Skeletal muscle tissue (tissue), 4 donors: ENCODE results near the gene AKAP8L. TPM values are rescaled to one million over a fixed set of nuclear protein-coding genes. Genes with fewer than 3 reads are reported as not detected.

Experiments
- H3K27ac ChIP-seq: one replicate; pipeline ENCODE4 v1.7.0; 2013; ENCODE audit warnings: mild to moderate bottlenecking, low read depth, low read length, inconsistent platforms
- H3K27me3 ChIP-seq, 3 donors: one replicate each; pipeline ENCODE4 v1.7.0; 2013; ENCODE audit warnings: low read length in 3 of 3; ENCODE audit not compliant: control insufficient read depth in 3 of 3, insufficient read depth in 3 of 3
- H3K36me3 ChIP-seq, 3 donors: one replicate each; pipeline ENCODE4 v1.7.0; 2013; ENCODE audit warnings: low read length in 3 of 3; ENCODE audit not compliant: control insufficient read depth in 3 of 3, insufficient read depth in 3 of 3
- H3K4me1 ChIP-seq, 3 donors: one replicate each; pipeline ENCODE4 v1.7.0; 2013; ENCODE audit warnings: low read length in 3 of 3, mild to moderate bottlenecking in 3 of 3; ENCODE audit not compliant: control insufficient read depth in 3 of 3, insufficient read depth in 3 of 3
- H3K4me3 ChIP-seq, 3 donors: one replicate each; pipeline ENCODE4 v1.7.0; 2013; ENCODE audit warnings: low read length in 3 of 3
- H3K9ac ChIP-seq, 3 donors: one replicate each; pipeline ENCODE4 v1.7.0; 2013; ENCODE audit warnings: low read length in 3 of 3, mild to moderate bottlenecking in 3 of 3, moderate library complexity in 2 of 3, low read depth in 1 of 3
- H3K9me3 ChIP-seq, 3 donors: one replicate each; pipeline ENCODE4 v1.7.0; 2013; ENCODE audit warnings: low read length in 3 of 3; ENCODE audit not compliant: control insufficient read depth in 3 of 3
- total RNA-seq: library from RNA; depleted of rRNA; stranded (reverse); fragments of >200 nt; gene quantifications from one replicate; pipeline ENCODE4 v1.2.3, GENCODE V29; 2014
- donor health status: Osteomylitis.

Gene AKAP8L
- total RNA-seq, 1 donor from 2014 or later, result 39.1 TPM

DNA sequence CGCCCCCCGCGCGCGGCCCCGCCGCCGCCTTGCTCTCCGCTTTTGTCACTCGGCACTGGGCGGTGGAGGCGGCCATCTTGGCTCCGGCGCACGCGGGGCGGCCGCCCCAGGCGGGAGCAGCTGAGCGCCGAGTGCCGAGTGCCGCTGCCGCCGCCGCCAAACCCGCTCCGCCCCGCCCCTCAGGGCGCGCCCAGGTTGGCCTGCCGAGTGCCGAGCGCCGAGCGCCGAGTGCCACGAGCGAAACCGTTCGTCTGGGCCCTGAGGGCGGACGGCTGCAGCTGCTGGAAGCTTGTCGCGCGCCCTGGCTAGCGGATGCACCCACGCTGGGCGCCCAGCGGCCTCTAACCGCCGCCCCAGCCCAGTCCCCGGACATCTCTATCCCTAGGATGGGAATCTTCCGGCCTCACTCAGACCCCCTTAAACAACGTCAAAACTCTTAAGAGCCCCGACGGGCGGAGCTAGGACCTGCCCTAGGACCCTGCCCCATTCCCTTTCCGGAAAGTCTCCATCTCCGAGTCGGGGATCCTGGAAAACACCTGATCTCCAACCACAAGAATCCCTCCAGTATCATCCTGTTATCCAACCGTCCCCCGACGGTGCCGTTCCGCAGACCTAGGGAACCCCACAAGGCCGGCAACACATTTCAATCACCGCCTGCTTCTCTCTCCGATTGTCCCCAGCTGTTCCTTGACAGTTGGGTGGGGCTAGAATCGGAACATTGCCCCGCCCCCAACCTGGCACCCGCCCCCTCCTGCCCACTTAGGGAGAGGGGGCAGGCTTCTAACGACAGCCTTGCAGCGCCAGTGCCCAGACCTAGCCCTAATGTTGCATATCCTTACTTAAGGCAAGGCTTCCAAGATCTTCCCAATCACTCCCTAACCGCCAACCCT lies 14.1 kb upstream of the AKAP8L start:
- Histone ChIP-seq H3K4me1 (peaks cover 27 to 38% (median 31%) of the 10 kb centered on the region in 3 donors), H3K27me3 (no peaks in the 10 kb centered on the region), H3K9me3 (no peaks in the 10 kb centered on the region), H3K36me3 (peaks cover 0 to 11% (median 5%) of the 10 kb centered on the region in 3 donors), H3K4me3 (peak overlapping the region; percentile 87 to 89 (median 87)), H3K27ac (peak overlapping the region; percentile 91), H3K9ac (peak overlapping the region; percentile 85 to 89 (median 85))

DNA sequence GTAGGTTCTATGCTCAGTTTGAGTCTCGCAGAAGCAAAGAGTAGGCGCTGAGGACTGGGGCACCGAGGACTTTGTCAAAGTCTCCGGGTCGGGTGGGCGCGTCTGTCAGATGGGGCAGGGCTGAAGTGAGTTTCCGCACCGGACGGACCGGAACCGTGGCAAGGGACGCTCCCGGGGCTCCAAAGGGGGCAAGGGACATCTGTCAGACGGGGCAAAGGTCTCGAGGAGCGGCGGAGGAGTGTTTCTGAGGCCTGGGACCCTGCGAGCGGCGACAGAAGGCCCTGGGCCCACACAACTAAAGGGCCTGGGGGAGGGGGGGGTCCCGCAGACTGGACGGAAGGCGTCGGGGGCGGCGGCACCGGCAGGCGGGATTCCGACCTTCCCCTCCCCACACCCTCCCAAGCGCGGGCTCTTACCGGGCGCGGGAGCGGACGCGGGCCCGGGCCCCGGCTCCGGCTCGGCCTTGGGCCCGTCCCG lies 13.3 kb upstream of the AKAP8L start:
- Histone ChIP-seq H3K4me3 (peak overlapping the region; percentile 81 to 85 (median 85)), H3K36me3 (peaks cover 8 to 18% (median 13%) of the 10 kb centered on the region in 3 donors), H3K27me3 (no peaks in the 10 kb centered on the region), H3K27ac (peak overlapping the region; percentile 56), H3K9ac (peak overlapping the region; percentile 79 to 90 (median 84)), H3K9me3 (no peaks in the 10 kb centered on the region), H3K4me1 (peaks cover 25 to 34% (median 31%) of the 10 kb centered on the region in 3 donors)

- peaks cover 13 to 23% (median 18%) of the 10 kb centered on the region in 3 donors for H3K36me3 ChIP-seq
- H3K27me3 ChIP-seq, result no peaks in the 10 kb centered on the region
- H3K27ac ChIP-seq, result peak overlapping the region; percentile 56
- peak overlapping the region; percentile 81 to 85 (median 85) for H3K4me3 ChIP-seq
- H3K9me3 ChIP-seq, result no peaks in the 10 kb centered on the region
- H3K4me1 ChIP-seq, result peaks cover 25 to 34% (median 31%) of the 10 kb centered on the region in 3 donors
- H3K9ac ChIP-seq, result peak overlapping the region; percentile 79 to 90 (median 84)
Measured at GRCh38 chr19:15431396-15432017, 12.7 kb upstream of the AKAP8L start.

DNA sequence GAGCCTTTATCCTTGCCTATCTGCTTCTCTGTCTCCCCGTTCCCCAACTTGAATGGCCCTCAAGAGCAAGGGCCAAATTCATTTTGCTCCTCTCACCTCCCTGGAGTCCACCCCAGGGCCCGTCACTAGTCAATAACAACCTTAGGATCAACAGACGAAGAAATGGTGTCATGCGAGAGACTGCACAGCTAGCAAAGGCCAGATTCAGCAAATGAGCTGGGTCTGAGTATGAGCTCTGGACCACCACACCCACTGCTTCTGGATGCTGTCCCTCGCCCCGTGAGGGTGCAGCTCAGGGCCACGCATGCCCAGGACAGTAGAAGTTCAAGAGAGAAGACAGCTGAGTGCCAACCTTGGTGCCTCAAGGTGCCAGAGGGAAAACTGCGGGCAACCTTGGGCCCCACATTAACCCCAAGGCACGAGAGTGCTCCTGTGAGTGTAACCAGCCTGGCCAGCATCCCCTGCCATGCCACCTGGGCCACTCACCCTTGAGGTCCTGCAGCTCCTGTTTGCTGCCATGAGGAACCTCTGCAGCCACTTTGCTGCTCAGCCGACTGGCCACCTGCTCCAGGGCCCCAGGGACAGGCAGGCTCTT lies 11.8 kb upstream of the AKAP8L start:
- H3K9me3 ChIP-seq, result no peaks in the 10 kb centered on the region
- H3K36me3 ChIP-seq, result peaks cover 21 to 29% (median 26%) of the 10 kb centered on the region in 3 donors
- peak overlapping the region in 2 of 3 donors; percentile 84 to 90 for H3K9ac ChIP-seq
- H3K27ac ChIP-seq, result no peak overlapping the region
- H3K4me3 ChIP-seq, result peak overlapping the region; percentile 81 to 85 (median 85)
- no peaks in the 10 kb centered on the region for H3K27me3 ChIP-seq
- peaks cover 25 to 34% (median 31%) of the 10 kb centered on the region in 3 donors for H3K4me1 ChIP-seq

GRCh38 chr19:15429825-15430467 lies 11.2 kb upstream of the AKAP8L start:
- Histone ChIP-seq H3K27me3 (no peaks in the 10 kb centered on the region), H3K36me3 (peaks cover 26 to 35% (median 32%) of the 10 kb centered on the region in 3 donors), H3K9me3 (no peaks in the 10 kb centered on the region), H3K9ac (peak overlapping the region in 1 of 3 donors; percentile 90), H3K4me3 (peak overlapping the region in 1 of 3 donors; percentile 6), H3K27ac (no peak overlapping the region), H3K4me1 (peaks cover 25 to 34% (median 31%) of the 10 kb centered on the region in 3 donors)

- no peaks in the 10 kb centered on the region for H3K9me3 ChIP-seq
- no peak overlapping the region for H3K4me3 ChIP-seq
- H3K36me3 ChIP-seq, result peaks cover 34 to 41% (median 36%) of the 10 kb centered on the region in 3 donors
- H3K4me1 ChIP-seq, result peaks cover 25 to 34% (median 31%) of the 10 kb centered on the region in 3 donors
- no peaks in the 10 kb centered on the region for H3K27me3 ChIP-seq
- no peak overlapping the region for H3K27ac ChIP-seq
- no peak overlapping the region for H3K9ac ChIP-seq
Measured at GRCh38 chr19:15428956-15429824, 10.4 kb upstream of the AKAP8L start.

DNA sequence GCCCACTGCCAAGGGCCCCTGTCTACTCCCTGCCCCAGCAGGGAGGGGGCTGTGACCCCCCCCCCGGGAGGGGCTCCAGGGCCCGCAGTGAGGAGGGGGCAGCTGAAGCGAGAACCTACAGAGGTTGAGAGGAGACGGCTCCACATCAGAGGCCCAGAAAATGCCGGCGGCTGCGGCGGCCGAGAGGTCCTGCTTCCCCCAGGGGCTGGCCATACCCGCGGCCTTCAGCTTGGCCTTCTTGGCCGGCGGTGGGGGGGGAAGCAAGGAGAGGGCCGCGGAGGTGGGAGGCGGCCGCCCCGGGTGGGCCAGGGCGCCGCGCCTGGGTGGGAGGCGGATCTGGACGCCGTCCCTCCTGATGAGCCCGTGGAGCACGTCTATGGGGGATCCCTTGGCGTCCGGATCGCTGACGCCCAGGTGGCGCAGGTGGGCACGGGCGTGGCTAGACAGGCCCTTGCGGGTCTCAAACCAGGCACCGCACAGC lies 9.2 kb upstream of the AKAP8L start:
- Histone ChIP-seq H3K36me3 (peaks cover 45 to 52% (median 46%) of the 10 kb centered on the region in 3 donors), H3K27me3 (no peaks in the 10 kb centered on the region), H3K4me3 (no peak overlapping the region), H3K4me1 (peaks cover 21 to 29% (median 25%) of the 10 kb centered on the region in 3 donors), H3K27ac (no peak overlapping the region), H3K9ac (no peak overlapping the region), H3K9me3 (no peaks in the 10 kb centered on the region)

- H3K27ac ChIP-seq, result no peak overlapping the region
- H3K4me3 ChIP-seq, result no peak overlapping the region
- H3K27me3 ChIP-seq, result no peaks in the 10 kb centered on the region
- no peak overlapping the region for H3K9ac ChIP-seq
- H3K9me3 ChIP-seq, result no peaks in the 10 kb centered on the region
- peaks cover 25 to 30% (median 26%) of the 10 kb centered on the region in 3 donors for H3K4me1 ChIP-seq
- H3K36me3 ChIP-seq, result peaks cover 47 to 58% (median 52%) of the 10 kb centered on the region in 3 donors
Measured at GRCh38 chr19:15427350-15427700, 8.5 kb upstream of the AKAP8L start.
